Astrocyte (in vitro differentiated cells and primary cell): Measurements from ENCODE around the gene ANKFY1. TPM values are rescaled to one million over a fixed set of nuclear protein-coding genes. Genes with fewer than 3 reads are reported as not detected.
A peak's percentile ranks its signal among the peaks of the same experiment; 100 is the strongest.

Experiments
- DNase-seq: peaks from one replicate; pipeline ENCODE4 v3.0.0-alpha.2; 2010; ENCODE audit warnings: low read depth
- FAIRE-seq: peaks from 2 replicates; lab custom pipeline; 2011; peaks lifted over from hg19 to GRCh38; lab: Jason Lieb, UNC
- H2AFZ ChIP-seq: 2 replicates; pipeline ENCODE4 v1.6.0; 2012; ENCODE audit warnings: low read depth, low read length, inconsistent platforms
- H3K27ac ChIP-seq: 2 replicates; pipeline ENCODE4 v1.5.1; 2011; ENCODE audit warnings: low read depth, low read length, inconsistent platforms
- H3K27me3 ChIP-seq: 2 replicates; pipeline ENCODE4 v1.6.0; 2011; ENCODE audit warnings: low read length, inconsistent platforms; ENCODE audit not compliant: insufficient read depth
- H3K36me3 ChIP-seq: 2 replicates; pipeline ENCODE4 v1.5.1; 2011; ENCODE audit warnings: low read length, inconsistent platforms; ENCODE audit not compliant: insufficient read depth
- H3K4me1 ChIP-seq: 2 replicates; pipeline ENCODE4 v1.5.1; 2011; ENCODE audit warnings: low read length, inconsistent platforms; ENCODE audit not compliant: insufficient read depth
- H3K4me2 ChIP-seq: 2 replicates; pipeline ENCODE4 v1.6.0; 2012; ENCODE audit warnings: low read length, inconsistent platforms
- H3K4me3 ChIP-seq: 2 replicates; pipeline ENCODE4 v1.5.1; 2011; ENCODE audit warnings: low read depth, mild to moderate bottlenecking, low read length, inconsistent platforms; ENCODE audit not compliant: insufficient read depth
- H3K79me2 ChIP-seq: 2 replicates; pipeline ENCODE4 v1.6.0; 2012; ENCODE audit warnings: mild to moderate bottlenecking, low read length, inconsistent platforms; ENCODE audit not compliant: insufficient read depth
- H3K9ac ChIP-seq: 2 replicates; pipeline ENCODE4 v1.6.0; 2012; ENCODE audit warnings: mild to moderate bottlenecking, low read length, inconsistent platforms
- H3K9me3 ChIP-seq: 2 replicates; pipeline ENCODE4 v1.5.1; 2012; ENCODE audit warnings: low read depth, mild to moderate bottlenecking, low read length, inconsistent platforms; ENCODE audit not compliant: insufficient read depth
- H4K20me1 ChIP-seq: 2 replicates; pipeline ENCODE4 v1.6.0; 2012; ENCODE audit warnings: low read length, inconsistent platforms; ENCODE audit not compliant: insufficient read depth
- H3K27ac Mint-ChIP-seq: one replicate; pipeline ENCODE4 v1.8.0; 2021; ENCODE audit warnings: mild to moderate bottlenecking, mixed read lengths; ENCODE audit not compliant: unreplicated experiment
- H3K27me3 Mint-ChIP-seq: one replicate; pipeline ENCODE4 v1.8.0; 2021; ENCODE audit warnings: low read depth, mixed read lengths; ENCODE audit not compliant: unreplicated experiment
- H3K36me3 Mint-ChIP-seq: one replicate; pipeline ENCODE4 v1.8.0; 2021; ENCODE audit warnings: low read depth, mixed read lengths; ENCODE audit not compliant: unreplicated experiment
- H3K4me1 Mint-ChIP-seq: one replicate; pipeline ENCODE4 v1.8.0; 2021; ENCODE audit warnings: low read depth, mixed read lengths; ENCODE audit not compliant: unreplicated experiment
- H3K4me3 Mint-ChIP-seq: one replicate; pipeline ENCODE4 v1.8.0; 2021; ENCODE audit warnings: mild to moderate bottlenecking, moderate library complexity, mixed read lengths; ENCODE audit not compliant: unreplicated experiment
- H3K9me3 Mint-ChIP-seq: one replicate; pipeline ENCODE4 v1.8.0; 2021; ENCODE audit warnings: mild to moderate bottlenecking, mixed read lengths; ENCODE audit not compliant: unreplicated experiment
- EZH2 ChIP-seq: IDR thresholded peaks from 2 replicates; pipeline ENCODE4 v1.6.1; 2012; ENCODE audit warnings: mild to moderate bottlenecking, low read length, inconsistent platforms; ENCODE audit not compliant: insufficient read depth
- total RNA-seq: library from RNA; stranded (reverse); gene quantifications from 2 replicates; pipeline ENCODE4 v1.2.1, GENCODE V29; 2021
- TF ChIP-seq, protein P1 (sequence below): IDR thresholded peaks from 2 replicates; pipeline ENCODE4 v1.5.1; 2011; ENCODE audit warnings: low read depth, mild to moderate bottlenecking, inconsistent platforms, low read length, moderate library complexity; ENCODE audit not compliant: insufficient read depth

ANKFY1 gene
- total RNA-seq, 1 donor from 2014 or later = 52.0 TPM

GRCh38 chr17:4188076-4188475, 75.7 kb downstream of the ANKFY1 start:
- Histone ChIP-seq H3K4me3 (no peak overlapping the region), H3K4me2 (no peak overlapping the region), H3K36me3 (peaks cover 37% of the 10 kb centered on the region), H3K79me2 (no peaks in the 10 kb centered on the region), H3K27ac (no peak overlapping the region), H3K9me3 (no peaks in the 10 kb centered on the region), H3K9ac (no peak overlapping the region), H3K4me1 (no peaks in the 10 kb centered on the region), H3K27me3 (no peaks in the 10 kb centered on the region), H2AFZ (no peak overlapping the region), H4K20me1 (peaks cover 8% of the 10 kb centered on the region)
- DNase-seq (no peak), FAIRE-seq (no peak)
- TF ChIP-seq, protein P1, sequence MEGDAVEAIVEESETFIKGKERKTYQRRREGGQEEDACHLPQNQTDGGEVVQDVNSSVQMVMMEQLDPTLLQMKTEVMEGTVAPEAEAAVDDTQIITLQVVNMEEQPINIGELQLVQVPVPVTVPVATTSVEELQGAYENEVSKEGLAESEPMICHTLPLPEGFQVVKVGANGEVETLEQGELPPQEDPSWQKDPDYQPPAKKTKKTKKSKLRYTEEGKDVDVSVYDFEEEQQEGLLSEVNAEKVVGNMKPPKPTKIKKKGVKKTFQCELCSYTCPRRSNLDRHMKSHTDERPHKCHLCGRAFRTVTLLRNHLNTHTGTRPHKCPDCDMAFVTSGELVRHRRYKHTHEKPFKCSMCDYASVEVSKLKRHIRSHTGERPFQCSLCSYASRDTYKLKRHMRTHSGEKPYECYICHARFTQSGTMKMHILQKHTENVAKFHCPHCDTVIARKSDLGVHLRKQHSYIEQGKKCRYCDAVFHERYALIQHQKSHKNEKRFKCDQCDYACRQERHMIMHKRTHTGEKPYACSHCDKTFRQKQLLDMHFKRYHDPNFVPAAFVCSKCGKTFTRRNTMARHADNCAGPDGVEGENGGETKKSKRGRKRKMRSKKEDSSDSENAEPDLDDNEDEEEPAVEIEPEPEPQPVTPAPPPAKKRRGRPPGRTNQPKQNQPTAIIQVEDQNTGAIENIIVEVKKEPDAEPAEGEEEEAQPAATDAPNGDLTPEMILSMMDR = no peak
- no peak for TF ChIP-seq EZH2
- Mint-ChIP-seq H3K9me3 (no peaks in the 10 kb centered on the region), H3K27ac (no peak overlapping the region), H3K36me3 (peaks cover 22% of the 10 kb centered on the region), H3K4me3 (no peak overlapping the region), H3K27me3 (no peaks in the 10 kb centered on the region), H3K4me1 (no peaks in the 10 kb centered on the region)

GRCh38 chr17:4187076-4187475, 76.7 kb downstream of the ANKFY1 start:
- H3K27ac ChIP-seq = no peak overlapping the region
- H3K4me3 Mint-ChIP-seq = peak overlapping the region; percentile 66
- H3K36me3 Mint-ChIP-seq = peaks cover 25% of the 10 kb centered on the region
- H3K4me1 Mint-ChIP-seq = no peaks in the 10 kb centered on the region
- no peak overlapping the region for H3K27ac Mint-ChIP-seq
- peaks cover 9% of the 10 kb centered on the region for H4K20me1 ChIP-seq
- no peak overlapping the region for H3K4me3 ChIP-seq
- no peak overlapping the region for H3K4me2 ChIP-seq
- no peaks in the 10 kb centered on the region for H3K79me2 ChIP-seq
- FAIRE-seq (no peak), DNase-seq (no peak)
- H3K4me1 ChIP-seq = no peaks in the 10 kb centered on the region
- peaks cover 44% of the 10 kb centered on the region for H3K36me3 ChIP-seq
- no peaks in the 10 kb centered on the region for H3K9me3 Mint-ChIP-seq
- no peaks in the 10 kb centered on the region for H3K27me3 Mint-ChIP-seq
- H3K27me3 ChIP-seq = no peaks in the 10 kb centered on the region
- H2AFZ ChIP-seq = no peak overlapping the region
- TF ChIP-seq, protein P1 = no peak
- TF ChIP-seq EZH2 = no peak
- H3K9ac ChIP-seq = no peak overlapping the region
- H3K9me3 ChIP-seq = no peaks in the 10 kb centered on the region

- Histone ChIP-seq H3K27me3 (no peaks in the 10 kb centered on the region), H3K36me3 (peaks cover 50% of the 10 kb centered on the region), H3K9me3 (no peaks in the 10 kb centered on the region), H4K20me1 (peaks cover 12% of the 10 kb centered on the region), H3K4me1 (no peaks in the 10 kb centered on the region), H3K4me3 (no peak overlapping the region), H3K79me2 (no peaks in the 10 kb centered on the region), H3K9ac (no peak overlapping the region), H2AFZ (no peak overlapping the region), H3K4me2 (no peak overlapping the region), H3K27ac (no peak overlapping the region)
- Mint-ChIP-seq H3K27me3 (no peaks in the 10 kb centered on the region), H3K4me3 (no peak overlapping the region), H3K9me3 (no peaks in the 10 kb centered on the region), H3K4me1 (no peaks in the 10 kb centered on the region), H3K27ac (no peak overlapping the region), H3K36me3 (peaks cover 25% of the 10 kb centered on the region)
- FAIRE-seq (no peak), DNase-seq (no peak)
- TF ChIP-seq, protein P1 = no peak
- TF ChIP-seq EZH2 = no peak
These were observed 77.4 kb downstream of the ANKFY1 start for GRCh38 chr17:4186357-4186881.
